ENCODE data around the gene ZMAT5.

DNA sequence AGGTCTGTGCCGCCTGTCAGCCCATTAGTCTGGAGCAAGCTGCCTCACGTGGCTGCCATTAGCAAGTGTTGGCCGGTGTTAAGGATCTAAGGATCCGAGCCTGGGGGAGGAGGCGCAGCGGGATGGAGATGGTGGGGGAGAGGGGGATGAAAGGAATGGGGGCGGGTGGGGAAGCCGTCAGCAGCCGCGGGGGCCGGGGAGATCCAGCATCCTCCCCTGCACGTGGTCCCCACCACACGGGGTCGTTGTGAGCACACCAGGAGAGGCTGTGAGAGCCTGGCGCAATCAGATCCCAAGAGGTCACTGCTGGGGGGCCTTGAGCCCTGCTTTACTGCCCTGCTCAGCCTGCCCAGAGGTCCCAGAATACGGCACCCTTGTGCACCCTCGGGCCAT, 39.7 kb downstream of the ZMAT5 start:
- TF ChIP-seq POLR2AphosphoS5 (IDR thresholded peaks at IDR 0.05; ENCODE audit: borderline replicate concordance, low read depth, low read length) (no peak), EZH2 (IDR thresholded peaks at IDR 0.05) (no peak)
